ENCODE data around the gene ESD. TPM values are rescaled to one million over a fixed set of nuclear protein-coding genes. Genes with fewer than 3 reads are reported as not detected.
A peak's percentile ranks its signal among the peaks of the same experiment; 100 is the strongest.
"Not testable (repeated sequence)": the region's sequence is repeated elsewhere in the genome, so short reads cannot be mapped to it uniquely, and the experiment has no call there.

ESD gene
- total RNA-seq, 2 experiments from 2014 or later: 99.9 to 111 TPM

DNA sequence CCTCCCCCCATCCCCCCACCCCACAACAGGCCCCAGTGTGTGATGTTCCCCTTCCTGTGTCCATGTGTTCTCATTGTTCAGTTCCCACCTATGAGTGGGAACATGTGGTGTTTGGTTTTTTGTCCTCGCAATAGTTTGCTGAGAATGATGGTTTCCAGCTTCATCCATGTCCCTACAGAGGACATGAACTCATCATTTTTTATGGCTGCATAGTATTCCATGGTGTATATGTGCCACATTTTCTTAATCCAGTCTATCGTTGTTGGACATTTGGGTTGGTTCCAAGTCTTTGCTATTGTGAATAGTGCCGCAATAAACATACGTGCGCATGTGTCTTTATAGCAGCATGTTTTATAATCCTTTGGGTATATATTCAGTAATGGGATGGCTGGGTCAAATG, 41.5 kb downstream of the ESD start:
- H3K27ac Mint-ChIP-seq; POLR2A ChIA-PET; DNase-seq; ATAC-seq; H3K27me3 Mint-ChIP-seq (ENCODE audit: low read depth); H3K4me3 Mint-ChIP-seq; CTCF ChIA-PET; H3K9me3 Mint-ChIP-seq (ENCODE audit: insufficient read depth): not testable (repeated sequence)
- Mint-ChIP-seq H3K4me1 (ENCODE audit: low read depth) (peaks cover 47% of the 10 kb centered on the region), H3K36me3 (ENCODE audit: low read depth) (peaks cover 20% of the 10 kb centered on the region)

- peaks cover 54% of the 10 kb centered on the region for H3K4me1 Mint-ChIP-seq (ENCODE audit: low read depth)
- POLR2A ChIA-PET: no interaction called here
- H3K36me3 Mint-ChIP-seq (ENCODE audit: low read depth): peaks cover 26% of the 10 kb centered on the region
- no peak overlapping the region for H3K27ac Mint-ChIP-seq
- ATAC-seq (no peak), DNase-seq (no peak)
- H3K27me3 Mint-ChIP-seq (ENCODE audit: low read depth): peaks cover 2% of the 10 kb centered on the region
- CTCF ChIA-PET: interaction anchor here (1.0 to 1.9 kb wide), 3 partner anchors 17 to 203 kb away, joined by 3 to 6 read pairs (median 4); no protein-coding TSS in a partner anchor
- no peaks in the 10 kb centered on the region for H3K9me3 Mint-ChIP-seq (ENCODE audit: insufficient read depth)
- H3K4me3 Mint-ChIP-seq: no peak overlapping the region
Observed at GRCh38 chr13:46754812-46755211, 42.1 kb downstream of the ESD start.

- Mint-ChIP-seq H3K36me3 (ENCODE audit: low read depth) (peaks cover 30% of the 10 kb centered on the region), H3K4me1 (ENCODE audit: low read depth) (peaks cover 58% of the 10 kb centered on the region), H3K27me3 (ENCODE audit: low read depth) (peaks cover 2% of the 10 kb centered on the region), H3K9me3 (ENCODE audit: insufficient read depth) (no peaks in the 10 kb centered on the region), H3K27ac (peak overlapping the region; percentile 23), H3K4me3 (no peak overlapping the region)
- no peak for ATAC-seq
- ChIA-PET POLR2A (no interaction called here), CTCF (interaction anchor here (0.8 to 1.9 kb wide), 5 partner anchors 12 to 202 kb away, joined by 3 to 6 read pairs (median 3); no protein-coding TSS in a partner anchor)
- no peak for DNase-seq
Observed at GRCh38 chr13:46753917-46754316, 43.0 kb downstream of the ESD start.

DNA sequence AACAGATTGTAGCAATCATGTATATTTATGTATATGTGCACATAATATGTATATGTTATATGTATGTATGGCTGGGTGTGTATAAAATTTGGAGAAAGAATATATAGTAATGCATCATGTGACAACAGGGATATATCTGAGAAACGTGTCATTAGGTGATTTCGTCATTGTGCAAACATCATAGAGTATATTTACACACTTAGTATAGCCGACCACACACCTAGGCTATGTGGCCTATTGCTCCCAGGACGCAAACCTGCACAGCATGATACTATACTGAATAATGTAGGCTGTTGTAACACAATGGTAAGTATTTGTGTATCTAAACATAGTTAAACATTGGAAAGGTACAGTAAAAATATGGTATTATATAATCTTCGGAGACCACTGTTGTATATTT, 43.8 kb downstream of the ESD start:
- Mint-ChIP-seq H3K27me3 (ENCODE audit: low read depth) (peaks cover 2% of the 10 kb centered on the region), H3K4me1 (ENCODE audit: low read depth) (peaks cover 58% of the 10 kb centered on the region), H3K4me3 (no peak overlapping the region), H3K36me3 (ENCODE audit: low read depth) (peaks cover 38% of the 10 kb centered on the region), H3K9me3 (ENCODE audit: insufficient read depth) (no peaks in the 10 kb centered on the region), H3K27ac (peak overlapping the region; percentile 63)
- POLR2A ChIA-PET: no interaction called here
- CTCF ChIA-PET: interaction anchor here (0.9 to 1.9 kb wide), 2 partner anchors 201 kb away, joined by 3 to 6 read pairs; no protein-coding TSS in a partner anchor
- DNase-seq (no peak), ATAC-seq (no peak)

DNA sequence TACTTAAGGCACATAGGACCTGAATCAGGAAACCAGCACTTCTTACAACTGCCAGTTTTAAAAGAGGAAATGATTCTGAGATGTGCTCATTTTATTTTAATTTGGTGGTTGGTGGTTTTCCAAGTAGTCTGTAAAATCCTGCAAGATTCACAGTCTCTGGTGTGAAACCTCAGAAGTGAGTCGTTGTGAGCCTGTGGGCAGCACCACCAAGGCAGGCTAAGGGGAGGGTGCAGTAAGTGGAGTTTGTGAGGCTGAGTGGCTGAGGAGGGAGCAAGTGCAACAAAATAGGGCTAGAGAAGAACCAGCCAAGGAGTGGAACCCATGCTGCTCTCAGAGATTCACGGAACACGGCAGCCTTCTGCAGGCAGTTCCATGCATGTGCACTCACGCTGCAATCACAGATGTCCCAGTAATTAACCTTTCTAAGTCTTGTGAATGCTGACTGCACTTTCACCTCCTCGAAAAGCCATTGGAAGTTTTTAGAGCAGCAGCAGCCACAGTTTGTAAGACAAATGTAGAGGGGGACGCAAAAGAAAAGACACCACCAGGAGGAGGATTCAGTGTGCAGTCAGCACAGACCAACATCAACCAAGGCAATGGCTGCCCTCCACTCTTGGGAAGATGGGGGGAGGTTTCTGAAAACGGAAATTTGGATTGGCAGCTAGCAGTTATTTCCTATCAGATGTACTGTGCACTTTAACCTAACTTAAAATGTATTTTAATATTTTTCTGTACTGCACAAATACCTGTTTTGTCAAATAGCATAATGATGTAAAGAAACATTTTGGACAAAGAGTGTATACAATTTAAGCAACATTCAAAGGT, 44.9 kb downstream of the ESD start:
- DNase-seq: peak; percentile 86
- Mint-ChIP-seq H3K4me3 (peak overlapping the region; percentile 39), H3K27ac (peak overlapping the region; percentile 88), H3K36me3 (ENCODE audit: low read depth) (peaks cover 47% of the 10 kb centered on the region), H3K27me3 (ENCODE audit: low read depth) (peaks cover 2% of the 10 kb centered on the region), H3K9me3 (ENCODE audit: insufficient read depth) (no peaks in the 10 kb centered on the region), H3K4me1 (ENCODE audit: low read depth) (peaks cover 52% of the 10 kb centered on the region)
- ChIA-PET CTCF (interaction anchor here (0.7 to 2.2 kb wide), 8 partner anchors 12 to 221 kb away, joined by 3 to 12 read pairs (median 3); no protein-coding TSS in a partner anchor), POLR2A (interaction anchor here (0.8 kb wide), 1 partner anchor 26 kb away, joined by 3 read pairs; no protein-coding TSS in a partner anchor)
- peak; percentile 98 for ATAC-seq

DNA sequence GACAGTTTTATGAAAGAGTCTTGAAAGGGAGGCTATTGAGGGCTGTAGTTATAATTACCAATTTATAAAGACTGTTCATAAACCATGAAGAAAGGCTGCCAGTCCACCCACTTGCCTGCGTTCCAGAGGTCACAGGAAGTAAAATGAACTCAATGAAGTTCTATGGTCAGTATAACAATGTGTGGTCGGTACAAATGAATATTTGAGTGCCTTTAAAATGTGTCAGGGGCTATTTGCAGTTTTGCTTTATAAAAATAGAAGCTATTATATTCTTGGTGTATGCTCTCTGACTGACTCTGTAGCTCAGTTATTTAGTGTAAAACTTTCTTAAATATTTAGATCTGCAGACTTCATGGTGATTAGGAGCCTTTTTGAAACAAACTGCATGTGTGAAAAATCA, 47.0 kb downstream of the ESD start:
- ChIA-PET CTCF (interaction anchor here (1.1 to 2.2 kb wide), 2 partner anchors 198 to 258 kb away, joined by 3 to 12 read pairs; no protein-coding TSS in a partner anchor), POLR2A (no interaction called here)
- Mint-ChIP-seq H3K4me1 (ENCODE audit: low read depth) (peaks cover 52% of the 10 kb centered on the region), H3K9me3 (ENCODE audit: insufficient read depth) (no peaks in the 10 kb centered on the region), H3K4me3 (no peak overlapping the region), H3K27ac (peak overlapping the region; percentile 48), H3K27me3 (ENCODE audit: low read depth) (no peaks in the 10 kb centered on the region), H3K36me3 (ENCODE audit: low read depth) (peaks cover 63% of the 10 kb centered on the region)
- ATAC-seq (no peak), DNase-seq (no peak)

- ATAC-seq (no peak), DNase-seq (no peak)
- Mint-ChIP-seq H3K9me3 (ENCODE audit: insufficient read depth) (no peaks in the 10 kb centered on the region), H3K27ac (no peak overlapping the region), H3K4me3 (no peak overlapping the region), H3K36me3 (ENCODE audit: low read depth) (peaks cover 65% of the 10 kb centered on the region), H3K4me1 (ENCODE audit: low read depth) (peaks cover 38% of the 10 kb centered on the region), H3K27me3 (ENCODE audit: low read depth) (no peaks in the 10 kb centered on the region)
- ChIA-PET CTCF (interaction anchor here (0.6 kb wide), 1 partner anchor 106 kb away, joined by 3 read pairs; no protein-coding TSS in a partner anchor), POLR2A (no interaction called here)
Observed at GRCh38 chr13:46748300-46748699, 48.7 kb downstream of the ESD start.

DNA sequence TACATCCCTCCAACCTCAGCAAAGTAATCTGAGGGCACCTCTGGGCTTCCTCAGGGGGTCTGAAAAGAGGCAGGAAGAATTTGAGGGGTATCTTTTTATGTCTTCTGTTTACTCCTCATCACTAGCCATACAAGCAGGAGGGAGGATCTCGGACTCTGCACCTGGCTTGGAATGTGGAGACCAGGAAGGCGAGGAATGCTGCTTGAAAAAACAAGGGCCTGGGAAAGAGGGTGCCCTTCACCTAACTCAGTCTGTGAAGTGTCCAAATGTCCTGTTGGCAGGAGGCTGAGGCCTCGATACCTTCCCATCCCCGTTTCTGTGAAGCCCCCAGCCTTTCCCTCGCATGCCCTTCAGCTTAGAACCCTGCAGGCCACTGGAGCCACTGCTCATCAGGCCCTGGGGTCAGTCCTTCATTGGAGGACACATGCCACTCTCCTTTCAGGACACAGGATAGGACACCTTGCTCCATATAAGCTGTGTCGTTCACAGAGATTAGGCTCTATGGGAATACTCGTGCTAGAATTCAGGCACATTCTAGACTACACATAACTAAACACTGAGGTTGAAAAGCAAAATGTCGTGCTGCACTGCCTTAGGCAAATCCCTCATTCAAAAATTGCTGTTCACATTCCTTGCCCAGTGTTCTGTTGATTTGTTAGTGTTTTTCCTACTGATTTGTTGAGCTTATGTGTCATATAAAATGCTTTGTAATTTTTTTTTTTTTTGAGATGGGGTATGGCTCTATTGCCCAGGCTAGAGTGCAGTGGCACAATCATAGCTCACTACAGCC, 49.7 kb downstream of the ESD start:
- Mint-ChIP-seq H3K4me1 (ENCODE audit: low read depth) (peaks cover 28% of the 10 kb centered on the region), H3K9me3 (ENCODE audit: insufficient read depth) (no peaks in the 10 kb centered on the region), H3K27ac (no peak overlapping the region), H3K4me3 (no peak overlapping the region), H3K36me3 (ENCODE audit: low read depth) (peaks cover 65% of the 10 kb centered on the region), H3K27me3 (ENCODE audit: low read depth) (no peaks in the 10 kb centered on the region)
- ChIA-PET CTCF (interaction anchor here (0.8 kb wide), 1 partner anchor 195 kb away, joined by 3 read pairs; no protein-coding TSS in a partner anchor), POLR2A (no interaction called here)
- no peak for DNase-seq
- ATAC-seq: no peak

- ATAC-seq (no peak), DNase-seq (no peak)
- POLR2A ChIA-PET: no interaction called here
- Mint-ChIP-seq H3K27ac (no peak overlapping the region), H3K36me3 (ENCODE audit: low read depth) (peaks cover 60% of the 10 kb centered on the region), H3K27me3 (ENCODE audit: low read depth) (no peaks in the 10 kb centered on the region), H3K4me1 (ENCODE audit: low read depth) (peaks cover 15% of the 10 kb centered on the region), H3K9me3 (ENCODE audit: insufficient read depth) (no peaks in the 10 kb centered on the region), H3K4me3 (no peak overlapping the region)
- CTCF ChIA-PET: interaction anchor here (1.0 kb wide), 1 partner anchor 194 kb away, joined by 4 read pairs; no protein-coding TSS in a partner anchor
Observed at GRCh38 chr13:46745706-46746105, 51.3 kb downstream of the ESD start.

GRCh38 chr13:46745062-46745461, 51.9 kb downstream of the ESD start:
- Mint-ChIP-seq H3K4me1 (ENCODE audit: low read depth) (peaks cover 8% of the 10 kb centered on the region), H3K4me3 (no peak overlapping the region), H3K9me3 (ENCODE audit: insufficient read depth) (no peaks in the 10 kb centered on the region), H3K27ac (peak overlapping the region; percentile 18), H3K27me3 (ENCODE audit: low read depth) (no peaks in the 10 kb centered on the region), H3K36me3 (ENCODE audit: low read depth) (peaks cover 54% of the 10 kb centered on the region)
- no peak for DNase-seq
- CTCF ChIA-PET: interaction anchor here (0.7 kb wide), 1 partner anchor 1349 kb away, joined by 3 read pairs; no protein-coding TSS in a partner anchor
- POLR2A ChIA-PET: no interaction called here
- ATAC-seq: no peak

DNA sequence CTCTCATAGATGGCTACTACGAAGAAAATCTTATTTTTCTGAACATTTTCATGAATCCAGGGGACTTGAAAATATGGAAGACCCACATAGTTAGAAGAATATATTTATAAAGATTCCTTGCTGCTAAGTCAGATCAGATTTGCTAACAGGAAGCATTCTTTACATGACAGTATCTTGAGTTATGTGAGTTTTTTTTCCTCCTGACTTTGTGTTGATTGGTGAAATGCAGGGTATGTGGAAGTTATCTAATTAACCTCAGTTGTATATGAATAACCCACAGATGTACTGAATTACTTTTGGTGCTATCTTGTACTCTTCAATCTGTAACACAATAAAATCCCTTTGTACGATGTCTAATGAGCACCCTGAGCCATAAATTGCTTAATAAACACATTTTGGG, 53.8 kb downstream of the ESD start:
- Mint-ChIP-seq H3K9me3 (ENCODE audit: insufficient read depth) (no peaks in the 10 kb centered on the region), H3K4me3 (no peak overlapping the region), H3K36me3 (ENCODE audit: low read depth) (peaks cover 41% of the 10 kb centered on the region), H3K4me1 (ENCODE audit: low read depth) (no peaks in the 10 kb centered on the region), H3K27me3 (ENCODE audit: low read depth) (no peaks in the 10 kb centered on the region), H3K27ac (no peak overlapping the region)
- no peak for DNase-seq
- ATAC-seq: no peak
- POLR2A ChIA-PET: no interaction called here
- CTCF ChIA-PET: interaction anchor here (1.4 kb wide), 1 partner anchor 252 kb away, joined by 3 read pairs; no protein-coding TSS in a partner anchor
